ENCODE results near the gene USF1.
"Not testable (repeated sequence)": the region's sequence is repeated elsewhere in the genome, so short reads cannot be mapped to it uniquely, and the experiment has no call there.

DNA sequence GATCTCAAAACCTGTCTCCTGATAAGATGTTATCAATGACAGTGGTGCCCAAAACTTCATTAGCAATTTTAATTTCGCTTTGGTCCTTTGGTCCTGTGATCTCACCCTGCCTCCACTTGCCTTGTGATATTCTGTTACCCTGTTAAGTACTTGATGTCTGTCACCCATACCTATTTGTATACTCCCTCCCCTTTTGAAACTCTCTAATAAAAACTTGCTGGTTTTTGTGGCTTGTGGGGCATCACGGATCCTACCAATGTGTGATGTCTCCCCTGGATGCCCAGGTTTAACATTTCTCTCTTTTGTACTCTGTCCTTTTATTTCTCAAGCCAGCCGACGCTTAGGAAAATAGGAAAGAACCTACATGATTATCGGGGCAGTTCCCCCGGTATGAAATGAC lies 18.2 kb upstream of the USF1 start:
- TF ChIP-seq, protein P1, sequence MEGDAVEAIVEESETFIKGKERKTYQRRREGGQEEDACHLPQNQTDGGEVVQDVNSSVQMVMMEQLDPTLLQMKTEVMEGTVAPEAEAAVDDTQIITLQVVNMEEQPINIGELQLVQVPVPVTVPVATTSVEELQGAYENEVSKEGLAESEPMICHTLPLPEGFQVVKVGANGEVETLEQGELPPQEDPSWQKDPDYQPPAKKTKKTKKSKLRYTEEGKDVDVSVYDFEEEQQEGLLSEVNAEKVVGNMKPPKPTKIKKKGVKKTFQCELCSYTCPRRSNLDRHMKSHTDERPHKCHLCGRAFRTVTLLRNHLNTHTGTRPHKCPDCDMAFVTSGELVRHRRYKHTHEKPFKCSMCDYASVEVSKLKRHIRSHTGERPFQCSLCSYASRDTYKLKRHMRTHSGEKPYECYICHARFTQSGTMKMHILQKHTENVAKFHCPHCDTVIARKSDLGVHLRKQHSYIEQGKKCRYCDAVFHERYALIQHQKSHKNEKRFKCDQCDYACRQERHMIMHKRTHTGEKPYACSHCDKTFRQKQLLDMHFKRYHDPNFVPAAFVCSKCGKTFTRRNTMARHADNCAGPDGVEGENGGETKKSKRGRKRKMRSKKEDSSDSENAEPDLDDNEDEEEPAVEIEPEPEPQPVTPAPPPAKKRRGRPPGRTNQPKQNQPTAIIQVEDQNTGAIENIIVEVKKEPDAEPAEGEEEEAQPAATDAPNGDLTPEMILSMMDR (conservative IDR thresholded peaks at IDR 0.05; ENCODE audit: low read length), result not testable (repeated sequence)
- not testable (repeated sequence) for TF ChIP-seq EZH2phosphoT487 (IDR thresholded peaks at IDR 0.05; ENCODE audit: borderline replicate concordance)

All from Loucy (cell line).